ENCODE measurements around the gene NAGK. TPM values are rescaled to one million over a fixed set of nuclear protein-coding genes. Genes with fewer than 3 reads are reported as not detected.
A peak's percentile ranks its signal among the peaks of the same experiment; 100 is the strongest.
"Not testable (repeated sequence)": the region's sequence is repeated elsewhere in the genome, so short reads cannot be mapped to it uniquely, and the experiment has no call there.

Gene NAGK
- total RNA-seq, 1 donor from 2014 or later = 110 TPM

GRCh38 chr2:71100195-71100964, 31.9 kb downstream of the NAGK start:
- intact Hi-C loops (cut with DNase I) = no loop called here
- Histone ChIP-seq H3K4me3 (no peak overlapping the region), H3K36me3 (no peaks in the 10 kb centered on the region), H3K4me1 (no peaks in the 10 kb centered on the region), H3K27me3 (no peaks in the 10 kb centered on the region), H3K9me3 (no peaks in the 10 kb centered on the region), H3K27ac (no peak overlapping the region)
- DNase-seq (ENCODE audit: extremely low spot score in 2 of 2) = no peak
- TF ChIP-seq POLR2A (IDR thresholded peaks at IDR 0.05) (no peak), CTCF (IDR thresholded peaks at IDR 0.05) (peak in 2 of 3 experiments; percentile 17 to 45), POLR2AphosphoS5 (IDR thresholded peaks at IDR 0.05; ENCODE audit: insufficient read depth in 1 of 2, low read depth in 1 of 2) (peak in 1 of 2 donors; percentile 24)

GRCh38 chr2:71101656-71102055, 33.2 kb downstream of the NAGK start:
- Histone ChIP-seq H3K4me3 (no peak overlapping the region), H3K27me3 (no peaks in the 10 kb centered on the region), H3K4me1 (no peaks in the 10 kb centered on the region), H3K9me3 (no peaks in the 10 kb centered on the region), H3K36me3 (no peaks in the 10 kb centered on the region), H3K27ac (peak overlapping the region; percentile 38)
- DNase-seq (ENCODE audit: extremely low spot score in 2 of 2) = no peak
- intact Hi-C loops (cut with DNase I) = no loop called here
- TF ChIP-seq CTCF (IDR thresholded peaks at IDR 0.05) = no peak
- TF ChIP-seq POLR2A (IDR thresholded peaks at IDR 0.05) = no peak
- TF ChIP-seq POLR2AphosphoS5 (IDR thresholded peaks at IDR 0.05; ENCODE audit: insufficient read depth in 1 of 2, low read depth in 1 of 2) = no peak

- Histone ChIP-seq H3K27ac (no peak overlapping the region), H3K36me3 (no peaks in the 10 kb centered on the region), H3K27me3 (no peaks in the 10 kb centered on the region), H3K4me3 (no peak overlapping the region), H3K9me3 (no peaks in the 10 kb centered on the region), H3K4me1 (no peaks in the 10 kb centered on the region)
- no peak for TF ChIP-seq POLR2AphosphoS5 (IDR thresholded peaks at IDR 0.05; ENCODE audit: insufficient read depth in 1 of 2, low read depth in 1 of 2)
- TF ChIP-seq CTCF (IDR thresholded peaks at IDR 0.05) = no peak
- TF ChIP-seq POLR2A (IDR thresholded peaks at IDR 0.05) = no peak
- intact Hi-C loops (cut with DNase I) = no loop called here
- DNase-seq (ENCODE audit: extremely low spot score in 2 of 2) = no peak
Observed at GRCh38 chr2:71102981-71103681, 34.7 kb downstream of the NAGK start.

DNA sequence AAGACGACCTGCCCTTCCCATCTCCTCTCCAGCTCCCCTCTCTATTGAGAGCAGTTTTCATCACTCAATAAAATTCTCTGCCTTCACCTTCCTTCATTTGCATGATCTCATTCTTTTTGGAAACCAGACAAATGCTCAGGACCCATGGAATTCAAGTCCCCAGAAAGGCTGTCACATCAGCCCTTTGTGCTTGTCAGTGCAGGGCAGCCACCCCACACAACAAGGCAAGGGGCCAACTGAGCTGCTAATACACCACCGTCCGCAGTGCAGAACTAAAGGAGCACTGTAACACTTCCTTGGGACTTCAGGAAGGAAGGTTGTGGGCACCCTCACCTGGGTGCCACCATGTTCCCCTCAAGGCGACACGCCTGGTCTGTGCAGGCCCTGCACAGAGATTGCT, 35.4 kb downstream of the NAGK start:
- intact Hi-C loops (cut with DNase I) = no loop called here
- TF ChIP-seq POLR2A (IDR thresholded peaks at IDR 0.05) (no peak), CTCF (IDR thresholded peaks at IDR 0.05) (no peak), POLR2AphosphoS5 (IDR thresholded peaks at IDR 0.05; ENCODE audit: insufficient read depth in 1 of 2, low read depth in 1 of 2) (no peak)
- Histone ChIP-seq H3K9me3 (no peaks in the 10 kb centered on the region), H3K4me1 (no peaks in the 10 kb centered on the region), H3K4me3 (no peak overlapping the region), H3K36me3 (no peaks in the 10 kb centered on the region), H3K27me3 (no peaks in the 10 kb centered on the region), H3K27ac (no peak overlapping the region)
- no peak for DNase-seq (ENCODE audit: extremely low spot score in 2 of 2)

DNA sequence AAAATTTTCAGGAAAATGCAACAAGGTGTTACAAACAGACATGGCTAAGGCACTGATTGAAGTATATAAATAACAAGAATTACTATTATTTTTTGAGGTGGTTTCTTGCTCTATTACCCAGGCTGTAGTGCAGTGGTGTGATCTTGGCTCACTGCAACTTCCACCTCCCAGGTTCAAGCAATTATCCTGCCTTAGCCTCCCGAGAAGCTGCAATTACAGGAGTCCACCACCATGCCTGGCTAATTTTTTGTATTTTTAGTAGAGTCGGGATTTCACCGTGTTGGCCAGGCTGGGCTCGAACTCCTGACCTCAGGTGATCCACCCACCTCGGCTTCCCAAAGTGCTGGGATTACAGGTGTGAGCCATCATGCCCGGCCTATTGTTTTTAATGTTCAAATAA, 38.0 kb downstream of the NAGK start:
- H3K4me1 ChIP-seq; DNase-seq (ENCODE audit: extremely low spot score in 2 of 2); H3K27me3 ChIP-seq; H3K27ac ChIP-seq; intact Hi-C loops (cut with DNase I); H3K9me3 ChIP-seq; H3K4me3 ChIP-seq; H3K36me3 ChIP-seq: not testable (repeated sequence)

Data from vagina (tissue), 2 donors.